K562 (cell line): Measurements from ENCODE around the gene CPN2. TPM values are rescaled to one million over a fixed set of nuclear protein-coding genes. Genes with fewer than 3 reads are reported as not detected.

Source experiments
- CREB3L1 ChIP-seq: fragments of 450-650 bp; IDR thresholded peaks from 2 replicates; pipeline ENCODE4 v1.6.1; 2014; ENCODE audit warnings: low read depth, mild to moderate bottlenecking, moderate library complexity, borderline replicate concordance
- DLX4 ChIP-seq: fragments of 250-450 bp; sonication (Bioruptor Pico); IDR thresholded peaks from 2 replicates; pipeline ENCODE4 v1.6.1; 2021; ENCODE audit warnings: mild to moderate bottlenecking
- E2F5 ChIP-seq: sonication (generic); formaldehyde crosslinking; IDR thresholded peaks from 2 replicates; pipeline ENCODE4 v1.8.0; 2022; ENCODE audit warnings: mild to moderate bottlenecking, missing genetic modification reagents
- ETV1 ChIP-seq: fragments of 450-650 bp; conservative IDR thresholded peaks from 2 replicates; pipeline ENCODE4 v1.6.1; 2016; ENCODE audit warnings: missing genetic modification characterization, control low read depth, low read depth, missing compliant biosample characterization
- HDGF ChIP-seq: fragments of 450-650 bp; IDR thresholded peaks from 2 replicates; pipeline ENCODE4 v1.6.1; 2016
- HMG20B ChIP-seq: fragments of 250-450 bp; sonication (Bioruptor Pico); IDR thresholded peaks from 2 replicates; pipeline ENCODE4 v1.5.0; 2021; ENCODE audit warnings: mild to moderate bottlenecking
- MAX ChIP-seq: sonication (generic); formaldehyde crosslinking; IDR thresholded peaks from 2 replicates; pipeline ENCODE4 v1.9.0; 2022; ENCODE audit warnings: mild to moderate bottlenecking, missing genetic modification reagents
- NCOA2 ChIP-seq, 2 experiments: fragments of 450-650 bp; IDR thresholded peaks; 2 replicates each; pipeline ENCODE4 v1.6.1; 2018; ENCODE audit warnings: mild to moderate bottlenecking in 2 of 2, moderate library complexity in 1 of 2; ENCODE audit not compliant: partially characterized antibody in 2 of 2
- NR3C1 ChIP-seq: sonication (generic); formaldehyde crosslinking; IDR thresholded peaks from 2 replicates; pipeline ENCODE4 v1.8.1; 2022; ENCODE audit warnings: missing genetic modification reagents
- PCBP2 ChIP-seq: fragments of 200-400 bp; formaldehyde crosslinking; IDR thresholded peaks from 2 replicates; pipeline ENCODE4 v1.6.1; 2018; ENCODE audit warnings: low read length, low read depth, mild to moderate bottlenecking, moderate library complexity; ENCODE audit not compliant: poor library complexity, severe bottlenecking
- PREB ChIP-seq: sonication (generic); formaldehyde crosslinking; IDR thresholded peaks from 2 replicates; pipeline ENCODE4 v1.8.1; 2023; ENCODE audit warnings: mild to moderate bottlenecking, missing genetic modification reagents
- RAD21 ChIP-seq, 2 experiments: fragments of 250-450 bp in 1 of 2; fragments of 450-650 bp in 1 of 2; sonication (Bioruptor Pico) in 1 of 2; formaldehyde crosslinking in 1 of 2; IDR thresholded peaks in 1 of 2; conservative IDR thresholded peaks in 1 of 2; 2 replicates each; pipeline versions ENCODE4 v1.4.0 to v1.8.0; 2020 to 2022; ENCODE audit warnings: mild to moderate bottlenecking in 2 of 2, moderate library complexity in 1 of 2
- RREB1 ChIP-seq: fragments of 250-450 bp; sonication (Bioruptor Pico); IDR thresholded peaks from 2 replicates; pipeline ENCODE4 v1.4.0; 2020
- SNRNP70 ChIP-seq: fragments of 200-400 bp; formaldehyde crosslinking; optimal IDR thresholded peaks from 2 replicates; pipeline ENCODE3; 2017; ENCODE audit warnings: low read depth, low read length
- ZNF395 ChIP-seq: fragments of 200-800 bp; sonication (Bioruptor generic); IDR thresholded peaks from 2 replicates; pipeline ENCODE4 v1.6.1; 2017; ENCODE audit warnings: missing genetic modification characterization, missing compliant biosample characterization
- ZNF717 ChIP-seq: fragments of 250-450 bp; sonication (Bioruptor Pico); IDR thresholded peaks from 2 replicates; pipeline ENCODE4 v1.5.0; 2021
- polyA plus RNA-seq, 8 experiments: library from polyadenylated mRNA; depleted of rRNA in 4 of 8; stranded (reverse) in 5 of 8; unstranded in 3 of 8; fragments of >200 nt; fragmentation: Nextera tagmentation in 2 of 8; fragmentation: Illumina TruSeq in 1 of 8; extraction: Ambion mirVana in 2 of 8; extraction: Trizol in 1 of 8; gene quantifications; 2 replicates each; pipeline versions ENCODE4 v1.2.1 to v1.2.3, GENCODE V29; 2011 to 2014; ENCODE audit warnings: inconsistent platforms in 1 of 8, missing spikeins in 1 of 8
- total RNA-seq, 7 experiments: library from RNA; depleted of rRNA in 6 of 7; stranded (reverse); fragments of >200 nt in 6 of 7; fragmentation: Illumina TruSeq in 2 of 7; extraction: Trizol in 2 of 7; gene quantifications; 2 replicates each; pipeline versions ENCODE4 v1.2.1 to v1.2.3, GENCODE V29; 2011 to 2021; ENCODE audit warnings: low replicate concordance in 1 of 7

The CPN2 gene
- total and polyA plus RNA-seq, 9 of the 15 experiments (the other 6 are each of a cell fraction or from before 2014, with no cell fraction given) = not detected

GRCh38 chr3:194312743-194313281 is 38.3 kb downstream of the CPN2 start (continued):
- TF ChIP-seq RREB1 (no peak), NR3C1 (CRISPR knock-in tag) (no peak), PREB (no peak), ZNF395 (no peak), NCOA2 (IDR thresholded peaks at IDR 0.05; ENCODE audit: partially characterized antibody in 2 of 2) (no peak), SNRNP70 (no peak), CREB3L1 (no peak), HMG20B (CRISPR knock-in tag) (no peak), PCBP2 (no peak), MAX (CRISPR knock-in tag) (peak; percentile 57), ETV1 (tag) (0 out of 2 replicates have a peak, but pooled peaks have one; percentile 24), DLX4 (no peak), HDGF (no peak), RAD21 (CRISPR knock-in tag; conservative IDR thresholded peaks at IDR 0.05 in 1 of 2, IDR thresholded peaks at IDR 0.05 in 1 of 2) (peak in 1 of 2 experiments; percentile 26; a peak in 2 of 4 replicates), E2F5 (CRISPR knock-in tag) (no peak), ZNF717 (CRISPR knock-in tag) (no peak)
